Ascending aorta (tissue), 2 donors: Measurements from ENCODE around the gene ATP7A. TPM values are rescaled to one million over a fixed set of nuclear protein-coding genes. Genes with fewer than 3 reads are reported as not detected.

ENCODE experiments used
- DNase-seq, 2 donors: peaks; one replicate each; pipeline ENCODE4 v3.0.0-alpha.2; 2019; ENCODE audit warnings: low spot score in 2 of 2
- H3K27ac ChIP-seq, 2 donors: fragments of 200-600 bp; sonication (generic); one replicate each; pipeline ENCODE4 v1.5.1; 2016 to 2017; ENCODE audit warnings: mild to moderate bottlenecking in 1 of 2
- H3K27me3 ChIP-seq: fragments of 200-600 bp; sonication (generic); one replicate; pipeline ENCODE4 v1.5.1; 2017
- H3K36me3 ChIP-seq, 2 donors: fragments of 200-600 bp; sonication (generic); one replicate each; pipeline ENCODE4 v1.5.1; 2016
- H3K4me1 ChIP-seq, 2 donors: fragments of 200-600 bp; sonication (generic); one replicate each; pipeline ENCODE4 v1.5.1; 2016 to 2017; ENCODE audit warnings: mild to moderate bottlenecking in 1 of 2
- H3K4me3 ChIP-seq, 2 donors: fragments of 200-600 bp; sonication (generic); one replicate each; pipeline ENCODE4 v1.5.1; 2016 to 2017; ENCODE audit warnings: mild to moderate bottlenecking in 1 of 2
- H3K9me3 ChIP-seq, 2 donors: fragments of 200-600 bp; sonication (generic); one replicate each; pipeline ENCODE4 v1.5.1; 2016
- CTCF ChIP-seq, 3 experiments: fragments of 200-600 bp in 2 of 3; fragments of 450-650 bp in 1 of 3; sonication (generic) in 2 of 3; IDR thresholded peaks; one replicate each; pipeline ENCODE4 v1.5.1; 2016 to 2019; ENCODE audit warnings: antibody characterized with exemption in 3 of 3, mild to moderate bottlenecking in 1 of 3, moderate library complexity in 1 of 3
- intact Hi-C: fragments of 100-400 bp; cut with DNase I; formaldehyde crosslinking; loops from one replicate; pipeline ENCODE4 v1.15.1; 2023
- total RNA-seq: library from RNA; depleted of rRNA; stranded (reverse); fragments of >200 nt; gene quantifications from one replicate; pipeline ENCODE4 v1.1.0, GENCODE V29; 2016

Gene ATP7A
- total RNA-seq, 1 donor from 2014 or later = 7.5 TPM

DNA sequence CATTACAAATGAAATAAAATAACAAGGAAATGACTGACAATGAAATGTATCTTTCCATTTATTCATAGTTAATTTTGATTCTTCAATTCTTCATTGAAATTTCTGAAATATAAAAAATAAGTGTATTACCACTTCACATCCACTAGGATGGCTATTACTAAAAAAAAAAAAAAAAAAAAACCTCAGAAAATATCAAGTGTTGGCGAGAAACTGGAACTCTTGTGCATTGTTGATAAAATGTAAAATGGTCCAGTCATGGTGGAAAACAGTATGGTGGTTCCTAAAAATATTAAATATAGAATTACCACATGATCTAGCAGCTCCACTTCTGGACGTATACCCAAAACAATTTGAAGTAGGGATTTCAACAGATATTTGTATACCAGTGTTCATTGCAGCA lies 36.1 kb downstream of the ATP7A start:
- no peaks in the 10 kb centered on the region for H3K4me1 ChIP-seq
- no peak overlapping the region for H3K4me3 ChIP-seq
- no peaks in the 10 kb centered on the region for H3K36me3 ChIP-seq
- H3K9me3 ChIP-seq = no peaks in the 10 kb centered on the region
- H3K27me3 ChIP-seq = no peaks in the 10 kb centered on the region
- intact Hi-C loops = no loop called here
- DNase-seq = no peak
- H3K27ac ChIP-seq = no peak overlapping the region
- no peak for TF ChIP-seq CTCF (IDR thresholded peaks at IDR 0.05)

GRCh38 chrX:77949840-77950239 lies 39.3 kb downstream of the ATP7A start:
- H3K4me3 ChIP-seq = no peak overlapping the region
- H3K27me3 ChIP-seq = no peaks in the 10 kb centered on the region
- intact Hi-C loops = no loop called here
- TF ChIP-seq CTCF (IDR thresholded peaks at IDR 0.05) = no peak
- H3K4me1 ChIP-seq = peaks cover 0 to 6% of the 10 kb centered on the region in 2 donors
- H3K36me3 ChIP-seq = no peaks in the 10 kb centered on the region
- H3K27ac ChIP-seq = peak overlapping the region in 1 of 2 donors; percentile 2
- no peaks in the 10 kb centered on the region for H3K9me3 ChIP-seq
- no peak for DNase-seq

DNA sequence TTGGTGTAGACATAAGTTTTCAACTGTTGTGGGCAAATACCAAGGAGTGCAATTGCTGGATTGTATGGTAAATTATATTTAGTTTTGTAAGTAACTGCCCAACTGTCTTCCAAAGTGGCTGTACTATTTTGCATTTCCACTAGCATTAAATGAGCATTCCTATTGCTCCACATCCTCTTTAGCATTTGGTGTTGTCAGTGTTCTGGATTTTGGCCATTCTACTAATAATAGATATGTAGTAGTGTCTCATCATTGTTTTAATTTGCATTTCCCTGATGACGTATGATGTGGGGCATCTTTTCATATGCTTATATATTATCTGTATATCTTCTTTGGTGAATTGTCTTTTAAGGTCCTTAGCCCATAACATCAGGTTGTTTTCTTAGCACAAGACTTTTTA lies 41.7 kb downstream of the ATP7A start:
- no peaks in the 10 kb centered on the region for H3K9me3 ChIP-seq
- no peaks in the 10 kb centered on the region for H3K36me3 ChIP-seq
- no peaks in the 10 kb centered on the region for H3K27me3 ChIP-seq
- intact Hi-C loops = no loop called here
- no peak overlapping the region for H3K27ac ChIP-seq
- peaks cover 0 to 6% of the 10 kb centered on the region in 2 donors for H3K4me1 ChIP-seq
- TF ChIP-seq CTCF (IDR thresholded peaks at IDR 0.05) = no peak
- no peak overlapping the region for H3K4me3 ChIP-seq
- no peak for DNase-seq

DNA sequence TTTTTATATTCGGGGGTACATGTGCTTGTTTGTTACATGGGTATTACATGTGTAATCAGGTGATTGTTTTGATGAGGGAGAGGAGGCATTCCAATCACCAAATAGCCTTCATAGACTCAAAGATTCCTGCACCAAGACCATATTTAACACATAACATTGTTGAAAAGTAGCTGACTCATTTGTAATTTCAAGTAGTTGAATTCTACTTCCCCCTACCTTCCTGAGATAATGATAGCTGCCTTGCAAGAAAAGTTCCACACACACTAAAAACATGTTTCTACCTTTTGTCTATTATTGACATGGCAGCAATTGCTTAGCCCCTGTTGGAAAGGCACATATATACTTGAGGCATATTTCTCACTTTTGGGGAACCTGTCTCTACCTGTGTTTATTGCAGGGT lies 42.8 kb downstream of the ATP7A start:
- DNase-seq = no peak
- Histone ChIP-seq H3K27ac (peak overlapping the region in 1 of 2 donors; percentile 1), H3K36me3 (no peaks in the 10 kb centered on the region), H3K4me1 (peaks cover 0 to 6% of the 10 kb centered on the region in 2 donors), H3K4me3 (no peak overlapping the region), H3K9me3 (no peaks in the 10 kb centered on the region), H3K27me3 (no peaks in the 10 kb centered on the region)
- intact Hi-C loops = no loop called here
- no peak for TF ChIP-seq CTCF (IDR thresholded peaks at IDR 0.05)

- H3K4me3 ChIP-seq = no peak overlapping the region
- DNase-seq = no peak
- peaks cover 0 to 6% of the 10 kb centered on the region in 2 donors for H3K4me1 ChIP-seq
- no peaks in the 10 kb centered on the region for H3K9me3 ChIP-seq
- intact Hi-C loops = no loop called here
- TF ChIP-seq CTCF (IDR thresholded peaks at IDR 0.05) = no peak
- H3K27me3 ChIP-seq = no peaks in the 10 kb centered on the region
- H3K27ac ChIP-seq = peak overlapping the region in 1 of 2 donors; percentile 1
- no peaks in the 10 kb centered on the region for H3K36me3 ChIP-seq
These were observed 43.2 kb downstream of the ATP7A start for GRCh38 chrX:77953708-77954107.

DNA sequence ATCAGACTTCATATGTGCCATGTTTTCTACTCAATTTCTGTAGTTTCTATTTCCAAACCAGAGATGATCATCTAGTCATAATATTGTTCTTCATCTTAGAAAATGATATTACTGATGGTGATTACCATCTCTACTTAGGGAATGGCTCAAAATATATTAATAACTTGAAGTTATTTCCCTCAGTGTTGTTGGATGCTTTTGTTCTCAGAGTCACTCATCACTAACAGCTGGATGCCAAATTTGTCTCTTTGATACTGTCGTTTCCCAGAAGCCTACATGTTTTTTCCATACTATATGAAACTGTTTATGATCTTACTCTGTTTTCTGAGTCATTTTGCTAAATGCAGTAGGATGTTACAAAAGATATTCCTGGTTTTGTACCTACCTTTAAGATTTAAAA lies 50.1 kb downstream of the ATP7A start:
- no peaks in the 10 kb centered on the region for H3K9me3 ChIP-seq
- H3K27me3 ChIP-seq = no peaks in the 10 kb centered on the region
- no peak overlapping the region for H3K4me3 ChIP-seq
- H3K27ac ChIP-seq = no peak overlapping the region
- TF ChIP-seq CTCF (IDR thresholded peaks at IDR 0.05) = no peak
- H3K36me3 ChIP-seq = no peaks in the 10 kb centered on the region
- no peaks in the 10 kb centered on the region for H3K4me1 ChIP-seq
- DNase-seq = no peak
- intact Hi-C loops = no loop called here
